HUDEP-2 (cell line): Measurements from ENCODE around the gene GPATCH2.
"Not testable (repeated sequence)": the region's sequence is repeated elsewhere in the genome, so short reads cannot be mapped to it uniquely, and the experiment has no call there.

Experiments
- DNase-seq, 76 experiments: peaks; one replicate each; lab custom pipeline; 2025; ENCODE audit not compliant: unreplicated experiment in 76 of 76; lab: John Stamatoyannopoulos, UW

The GPATCH2 gene

DNA sequence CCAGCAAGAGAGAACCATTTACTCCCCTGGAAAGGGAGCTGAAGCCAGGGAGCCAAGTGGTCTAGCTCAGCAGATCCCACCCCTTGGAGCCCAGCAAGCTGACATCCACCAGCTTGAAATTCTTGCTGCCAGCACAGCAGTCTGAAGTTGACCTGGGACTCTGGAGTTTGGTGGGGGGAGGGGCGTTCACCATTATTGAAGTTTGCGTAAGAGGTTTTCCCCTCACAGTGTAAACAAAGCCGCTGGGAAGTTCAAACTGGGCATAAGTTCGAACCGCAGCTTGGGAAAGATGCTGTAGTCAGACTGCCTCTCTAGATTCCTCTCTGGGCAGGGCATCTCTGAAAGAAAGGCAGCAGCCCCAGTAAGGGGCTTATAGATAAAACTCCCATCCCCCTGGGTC, 251.1 kb downstream of the GPATCH2 start:
- DNase-seq: not testable (repeated sequence)

DNA sequence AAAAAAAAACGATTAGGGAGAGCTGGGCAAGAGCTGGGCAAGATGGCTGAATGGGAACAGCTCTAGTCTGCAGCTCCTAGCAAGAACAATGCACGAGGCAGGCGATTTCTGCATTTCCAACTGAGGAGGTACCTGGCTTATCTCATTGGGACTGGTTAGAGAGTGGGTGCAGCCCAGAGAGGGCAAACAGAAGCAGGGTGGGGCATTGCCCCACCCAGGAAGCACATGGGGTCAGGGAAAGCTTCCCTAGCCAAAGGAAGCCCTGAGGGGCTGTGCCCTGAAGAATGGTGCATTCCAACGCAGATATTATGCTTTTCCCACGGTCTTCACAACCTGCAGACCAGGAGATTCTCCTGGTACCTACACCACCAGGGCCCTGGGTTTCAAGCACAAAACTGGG, 251.6 kb downstream of the GPATCH2 start:
- no peak for DNase-seq
